CD4-positive, alpha-beta T cell treated with Interleukin-6 for 4 hours (primary cell): ENCODE data around the gene GLIS1.

Experiments
- DNase-seq: peaks from one replicate; pipeline ENCODE4 v3.0.0-alpha.2; 2020; ENCODE audit warnings: mixed read lengths

Gene GLIS1

GRCh38 chr1:53608071-53608470, 130.9 kb downstream of the GLIS1 start:
- DNase-seq, result no peak

GRCh38 chr1:53606651-53607051, 132.3 kb downstream of the GLIS1 start:
- DNase-seq, result no peak

- DNase-seq, result no peak
Observed at GRCh38 chr1:53606197-53606596, 132.8 kb downstream of the GLIS1 start.

GRCh38 chr1:53605181-53605580, 133.8 kb downstream of the GLIS1 start:
- no peak for DNase-seq

GRCh38 chr1:53604291-53604919, 134.6 kb downstream of the GLIS1 start:
- DNase-seq, result no peak

- DNase-seq, result no peak
Observed at GRCh38 chr1:53603431-53603830, 135.5 kb downstream of the GLIS1 start.

- DNase-seq, result no peak
Observed at GRCh38 chr1:53601867-53602775, 136.8 kb downstream of the GLIS1 start.

GRCh38 chr1:53601031-53601745, 137.8 kb downstream of the GLIS1 start:
- no peak for DNase-seq

- no peak for DNase-seq
Observed at GRCh38 chr1:53600561-53600960, 138.4 kb downstream of the GLIS1 start.

- DNase-seq, result no peak
Observed at GRCh38 chr1:53600001-53600400, 139.0 kb downstream of the GLIS1 start.

GRCh38 chr1:53599481-53599880, 139.5 kb downstream of the GLIS1 start:
- no peak for DNase-seq

GRCh38 chr1:53598966-53599365, 140.0 kb downstream of the GLIS1 start:
- no peak for DNase-seq

GRCh38 chr1:53595906-53596305, 143.1 kb downstream of the GLIS1 start:
- no peak for DNase-seq

- DNase-seq, result no peak
Observed at GRCh38 chr1:53594391-53595180, 144.4 kb downstream of the GLIS1 start.

GRCh38 chr1:53593758-53594380, 145.1 kb downstream of the GLIS1 start:
- DNase-seq, result no peak

GRCh38 chr1:53592985-53593757, 145.8 kb downstream of the GLIS1 start:
- DNase-seq, result no peak

GRCh38 chr1:53592521-53592982, 146.4 kb downstream of the GLIS1 start:
- DNase-seq, result no peak

- no peak for DNase-seq
Observed at GRCh38 chr1:53591924-53592323, 147.0 kb downstream of the GLIS1 start.

- DNase-seq, result no peak
Observed at GRCh38 chr1:53590531-53591515, 148.1 kb downstream of the GLIS1 start.

- no peak for DNase-seq
Observed at GRCh38 chr1:53590104-53590503, 148.9 kb downstream of the GLIS1 start.
